HepG2 (cell line): ENCODE measurements around the gene R3HCC1L. TPM values are rescaled to one million over a fixed set of nuclear protein-coding genes. Genes with fewer than 3 reads are reported as not detected.
A peak's percentile ranks its signal among the peaks of the same experiment; 100 is the strongest.

Experiments
- FOXO4 ChIP-seq: sonication (generic); formaldehyde crosslinking; conservative IDR thresholded peaks from 2 replicates; pipeline ENCODE4 v1.8.1; 2023; ENCODE audit warnings: missing genetic modification reagents
- HNF4A ChIP-seq: sonication (generic); formaldehyde crosslinking; IDR thresholded peaks from 2 replicates; pipeline ENCODE4 v1.4.0; 2020; ENCODE audit warnings: missing genetic modification reagents
- MED1 ChIP-seq: sonication (generic); formaldehyde crosslinking; IDR thresholded peaks from 2 replicates; pipeline ENCODE4 v1.4.0; 2020; ENCODE audit warnings: missing genetic modification reagents
- MEIS2 ChIP-seq: sonication (generic); formaldehyde crosslinking; IDR thresholded peaks from 2 replicates; pipeline ENCODE4 v1.9.0; 2021; ENCODE audit warnings: mild to moderate bottlenecking, missing genetic modification reagents
- TBX3 ChIP-seq: fragments of 450-650 bp; IDR thresholded peaks from 2 replicates; pipeline ENCODE4 v1.6.1; 2017; ENCODE audit warnings: antibody characterized with exemption, mild to moderate bottlenecking, inconsistent platforms, borderline replicate concordance
- UBTF ChIP-seq: sonication (generic); formaldehyde crosslinking; IDR thresholded peaks from 2 replicates; pipeline ENCODE4 v1.4.0; 2020; ENCODE audit warnings: mild to moderate bottlenecking, missing genetic modification reagents
- YEATS4 ChIP-seq: sonication (generic); formaldehyde crosslinking; IDR thresholded peaks from 2 replicates; pipeline ENCODE4 v1.4.0; 2020; ENCODE audit warnings: missing genetic modification reagents, borderline replicate concordance
- ZNF256 ChIP-seq: sonication (generic); formaldehyde crosslinking; conservative IDR thresholded peaks from 2 replicates; pipeline ENCODE4 v1.4.0; 2020; ENCODE audit warnings: missing genetic modification reagents
- ZNF280D ChIP-seq: sonication (generic); formaldehyde crosslinking; IDR thresholded peaks from 2 replicates; pipeline ENCODE4 v1.5.1; 2020; ENCODE audit warnings: mild to moderate bottlenecking, missing genetic modification reagents
- ZNF644 ChIP-seq: IDR thresholded peaks from 2 replicates; pipeline ENCODE4 v1.6.1; 2016; ENCODE audit warnings: low read depth
- polyA plus RNA-seq, 8 experiments: library from polyadenylated mRNA; depleted of rRNA in 3 of 8; stranded (reverse) in 7 of 8; unstranded in 1 of 8; fragments of >200 nt; fragmentation: Illumina TruSeq in 4 of 8; extraction: Trizol in 4 of 8; gene quantifications; 2 replicates each; pipeline versions ENCODE4 v1.2.1 to v1.2.3, GENCODE V29; 2011 to 2016; ENCODE audit warnings: low read depth in 4 of 8, missing spikeins in 1 of 8, mixed read lengths in 1 of 8; ENCODE audit not compliant: insufficient read depth in 1 of 8
- total RNA-seq, 5 experiments: library from RNA; depleted of rRNA; stranded (reverse); fragments of >200 nt; fragmentation: Illumina TruSeq; extraction: Trizol; gene quantifications; 2 replicates each; pipeline ENCODE4 v1.2.3, GENCODE V29; 2016; ENCODE audit warnings: low read depth in 1 of 5
- TF ChIP-seq, protein P1 (sequence below): sonication (generic); formaldehyde crosslinking; IDR thresholded peaks from 2 replicates; pipeline ENCODE4 v1.4.0; 2020; ENCODE audit warnings: missing genetic modification reagents
- TF ChIP-seq, protein P2 (sequence below): IDR thresholded peaks from 2 replicates; pipeline ENCODE4 v1.6.1; 2016; ENCODE audit warnings: low read depth, control low read depth
- TF ChIP-seq, protein P3 (sequence below), 2 experiments: sonication (generic) in 1 of 2; formaldehyde crosslinking in 1 of 2; IDR thresholded peaks; 2 replicates each; pipeline versions ENCODE4 v1.4.0 to v1.6.1; 2018 to 2020; ENCODE audit warnings: missing genetic modification reagents in 2 of 2, borderline replicate concordance in 1 of 2, low read depth in 1 of 2, mild to moderate bottlenecking in 1 of 2, missing biosample characterization in 1 of 2

The R3HCC1L gene
- total and polyA plus RNA-seq, 2 of the 13 experiments (the other 11 are each of a cell fraction or from before 2014, with no cell fraction given) = 6.5 to 12.2 TPM

GRCh38 chr10:98270073-98270740 lies 135.8 kb downstream of the R3HCC1L start (continued):
- TF ChIP-seq, protein P1, sequence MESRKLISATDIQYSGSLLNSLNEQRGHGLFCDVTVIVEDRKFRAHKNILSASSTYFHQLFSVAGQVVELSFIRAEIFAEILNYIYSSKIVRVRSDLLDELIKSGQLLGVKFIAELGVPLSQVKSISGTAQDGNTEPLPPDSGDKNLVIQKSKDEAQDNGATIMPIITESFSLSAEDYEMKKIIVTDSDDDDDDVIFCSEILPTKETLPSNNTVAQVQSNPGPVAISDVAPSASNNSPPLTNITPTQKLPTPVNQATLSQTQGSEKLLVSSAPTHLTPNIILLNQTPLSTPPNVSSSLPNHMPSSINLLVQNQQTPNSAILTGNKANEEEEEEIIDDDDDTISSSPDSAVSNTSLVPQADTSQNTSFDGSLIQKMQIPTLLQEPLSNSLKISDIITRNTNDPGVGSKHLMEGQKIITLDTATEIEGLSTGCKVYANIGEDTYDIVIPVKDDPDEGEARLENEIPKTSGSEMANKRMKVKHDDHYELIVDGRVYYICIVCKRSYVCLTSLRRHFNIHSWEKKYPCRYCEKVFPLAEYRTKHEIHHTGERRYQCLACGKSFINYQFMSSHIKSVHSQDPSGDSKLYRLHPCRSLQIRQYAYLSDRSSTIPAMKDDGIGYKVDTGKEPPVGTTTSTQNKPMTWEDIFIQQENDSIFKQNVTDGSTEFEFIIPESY (CRISPR knock-in tag) = 0 out of 2 replicates have a peak, but pooled peaks have one; percentile 17
- TF ChIP-seq MED1 (CRISPR knock-in tag) (peak; percentile 87), ZNF256 (CRISPR knock-in tag) (no peak), UBTF (peak; percentile 43; the same call in 1 of the 2 replicates), MEIS2 (CRISPR knock-in tag) (peak; percentile 51; the same call in 1 of the 2 replicates), FOXO4 (CRISPR knock-in tag) (no peak), ZNF644 (peak; percentile 89), TBX3 (0 out of 2 replicates have a peak, but pooled peaks have one; percentile 26), ZNF280D (CRISPR knock-in tag) (peak; percentile 80; the same call in 1 of the 2 replicates), HNF4A (peak; percentile 77), YEATS4 (peak; percentile 50; the same call in 1 of the 2 replicates)
- TF ChIP-seq, protein P2, sequence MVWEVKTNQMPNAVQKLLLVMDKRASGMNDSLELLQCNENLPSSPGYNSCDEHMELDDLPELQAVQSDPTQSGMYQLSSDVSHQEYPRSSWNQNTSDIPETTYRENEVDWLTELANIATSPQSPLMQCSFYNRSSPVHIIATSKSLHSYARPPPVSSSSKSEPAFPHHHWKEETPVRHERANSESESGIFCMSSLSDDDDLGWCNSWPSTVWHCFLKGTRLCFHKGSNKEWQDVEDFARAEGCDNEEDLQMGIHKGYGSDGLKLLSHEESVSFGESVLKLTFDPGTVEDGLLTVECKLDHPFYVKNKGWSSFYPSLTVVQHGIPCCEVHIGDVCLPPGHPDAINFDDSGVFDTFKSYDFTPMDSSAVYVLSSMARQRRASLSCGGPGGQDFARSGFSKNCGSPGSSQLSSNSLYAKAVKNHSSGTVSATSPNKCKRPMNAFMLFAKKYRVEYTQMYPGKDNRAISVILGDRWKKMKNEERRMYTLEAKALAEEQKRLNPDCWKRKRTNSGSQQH (CRISPR knock-in tag) = peak; percentile 89
- TF ChIP-seq, protein P3, sequence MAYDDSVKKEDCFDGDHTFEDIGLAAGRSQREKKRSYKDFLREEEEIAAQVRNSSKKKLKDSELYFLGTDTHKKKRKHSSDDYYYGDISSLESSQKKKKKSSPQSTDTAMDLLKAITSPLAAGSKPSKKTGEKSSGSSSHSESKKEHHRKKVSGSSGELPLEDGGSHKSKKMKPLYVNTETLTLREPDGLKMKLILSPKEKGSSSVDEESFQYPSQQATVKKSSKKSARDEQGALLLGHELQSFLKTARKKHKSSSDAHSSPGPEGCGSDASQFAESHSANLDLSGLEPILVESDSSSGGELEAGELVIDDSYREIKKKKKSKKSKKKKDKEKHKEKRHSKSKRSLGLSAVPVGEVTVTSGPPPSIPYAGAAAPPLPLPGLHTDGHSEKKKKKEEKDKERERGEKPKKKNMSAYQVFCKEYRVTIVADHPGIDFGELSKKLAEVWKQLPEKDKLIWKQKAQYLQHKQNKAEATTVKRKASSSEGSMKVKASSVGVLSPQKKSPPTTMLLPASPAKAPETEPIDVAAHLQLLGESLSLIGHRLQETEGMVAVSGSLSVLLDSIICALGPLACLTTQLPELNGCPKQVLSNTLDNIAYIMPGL (CRISPR knock-in tag; IDR thresholded peaks at IDR 0.05; ENCODE audit: borderline replicate concordance in 1 of 2, low read depth in 1 of 2) = peak in 1 of 2 experiments; percentile 38; a peak in 1 of 4 replicates
